Prostate gland (tissue), 2 donors: ENCODE data around the gene CCL13. TPM values are rescaled to one million over a fixed set of nuclear protein-coding genes. Genes with fewer than 3 reads are reported as not detected.

Experiments used
- DNase-seq: peaks from one replicate; pipeline ENCODE4 v3.0.0-alpha.2; 2019; ENCODE audit warnings: low spot score
- H3K27ac ChIP-seq, 2 donors: fragments of 200-600 bp; sonication (generic); 2 replicates each; pipeline ENCODE4 v1.5.1; 2017 to 2019
- H3K27me3 ChIP-seq: fragments of 200-600 bp; sonication (generic); replicated peaks from 2 replicates; pipeline ENCODE4 v1.5.1; 2019; ENCODE audit not compliant: insufficient read depth
- H3K36me3 ChIP-seq, 2 donors: fragments of 200-600 bp; sonication (generic); 1 replicate in 1 of 2; 2 replicates in 1 of 2; pipeline versions ENCODE4 v1.5.1 to v1.8.1; 2017 to 2019
- H3K4me1 ChIP-seq: fragments of 200-600 bp; sonication (generic); replicated peaks from 2 replicates; pipeline ENCODE4 v1.5.1; 2019
- H3K4me3 ChIP-seq, 2 donors: fragments of 200-600 bp; sonication (generic); 2 replicates each; pipeline ENCODE4 v1.5.1; 2017 to 2019
- H3K9me3 ChIP-seq: fragments of 200-600 bp; sonication (generic); 2 replicates; pipeline ENCODE4 v1.5.1; 2017
- CTCF ChIP-seq, 4 experiments: fragments of 200-600 bp in 2 of 4; fragments of 450-650 bp in 2 of 4; sonication (generic) in 2 of 4; IDR thresholded peaks; 1 replicate in 3 of 4; 2 replicates in 1 of 4; pipeline ENCODE4 v1.5.1; 2016 to 2019; ENCODE audit warnings: antibody characterized with exemption in 4 of 4, mild to moderate bottlenecking in 2 of 4, moderate library complexity in 2 of 4
- POLR2A ChIP-seq: fragments of 450-650 bp; IDR thresholded peaks from one replicate; pipeline ENCODE4 v1.6.1; 2016; ENCODE audit warnings: antibody characterized with exemption, mild to moderate bottlenecking
- POLR2AphosphoS5 ChIP-seq: sonication (generic); formaldehyde crosslinking; IDR thresholded peaks from one replicate; pipeline ENCODE4 v1.6.1; 2017; ENCODE audit warnings: antibody characterized with exemption
- WGBS: methylation state at CpG from one replicate; pipeline ENCODE4 v1.1.5; 2018; 5-methylcytosine and 5-hydroxymethylcytosine counted together
- intact Hi-C: fragments of 100-400 bp; cut with DNase I; formaldehyde crosslinking; loops from one replicate; pipeline ENCODE4 v1.14.2; 2022
- total RNA-seq, 2 donors: library from RNA; depleted of rRNA; stranded (reverse); fragments of >200 nt; gene quantifications; one replicate each; pipeline ENCODE4 v1.1.0, GENCODE V29; 2016

CCL13 gene
- total RNA-seq, 2 donors from 2014 or later = not detected

- Histone ChIP-seq H3K36me3 (no peaks in the 10 kb centered on the region), H3K27ac (no peak overlapping the region), H3K27me3 (no peaks in the 10 kb centered on the region), H3K4me1 (no peaks in the 10 kb centered on the region), H3K9me3 (no peaks in the 10 kb centered on the region), H3K4me3 (no peak overlapping the region)
- no peak for DNase-seq
- intact Hi-C loops = no loop called here
- no peak for TF ChIP-seq POLR2A
- TF ChIP-seq POLR2AphosphoS5 = no peak
- TF ChIP-seq CTCF (IDR thresholded peaks at IDR 0.05) = no peak
- WGBS = 85% methylated on average over 4 of the region's 4 CpGs
Measured at GRCh38 chr17:34390649-34391048, 34.4 kb downstream of the CCL13 start.

GRCh38 chr17:34391241-34391640 is 35.0 kb downstream of the CCL13 start:
- WGBS = 67% methylated on average over 2 of the region's 2 CpGs

GRCh38 chr17:34393401-34393800 is 37.1 kb downstream of the CCL13 start:
- no peak for DNase-seq
- Histone ChIP-seq H3K27ac (no peak overlapping the region), H3K27me3 (no peaks in the 10 kb centered on the region), H3K36me3 (no peaks in the 10 kb centered on the region), H3K4me1 (no peaks in the 10 kb centered on the region), H3K4me3 (no peak overlapping the region), H3K9me3 (no peaks in the 10 kb centered on the region)
- 66% methylated on average over 3 of the region's 3 CpGs for WGBS
- TF ChIP-seq POLR2A (no peak), CTCF (IDR thresholded peaks at IDR 0.05) (no peak), POLR2AphosphoS5 (no peak)
- intact Hi-C loops = no loop called here

More at GRCh38 chr17:34391241-34391640, 35.0 kb downstream of the CCL13 start:
- Histone ChIP-seq H3K27ac (no peak overlapping the region), H3K4me1 (no peaks in the 10 kb centered on the region), H3K4me3 (no peak overlapping the region), H3K36me3 (no peaks in the 10 kb centered on the region), H3K27me3 (no peaks in the 10 kb centered on the region), H3K9me3 (no peaks in the 10 kb centered on the region)
- intact Hi-C loops = no loop called here
- no peak for TF ChIP-seq POLR2AphosphoS5
- TF ChIP-seq POLR2A = no peak
- no peak for TF ChIP-seq CTCF (IDR thresholded peaks at IDR 0.05)
- no peak for DNase-seq

- H3K36me3 ChIP-seq = no peaks in the 10 kb centered on the region
- no peak overlapping the region for H3K4me3 ChIP-seq
- H3K9me3 ChIP-seq = no peaks in the 10 kb centered on the region
- no peak overlapping the region for H3K27ac ChIP-seq
- no peak for DNase-seq
- no peaks in the 10 kb centered on the region for H3K4me1 ChIP-seq
- H3K27me3 ChIP-seq = no peaks in the 10 kb centered on the region
- TF ChIP-seq POLR2AphosphoS5 (no peak), POLR2A (no peak), CTCF (IDR thresholded peaks at IDR 0.05) (no peak)
- intact Hi-C loops = no loop called here
Measured at GRCh38 chr17:34397265-34397664, 41.0 kb downstream of the CCL13 start.

- TF ChIP-seq CTCF (IDR thresholded peaks at IDR 0.05) (no peak), POLR2AphosphoS5 (no peak), POLR2A (no peak)
- Histone ChIP-seq H3K27me3 (no peaks in the 10 kb centered on the region), H3K4me1 (no peaks in the 10 kb centered on the region), H3K27ac (no peak overlapping the region), H3K9me3 (no peaks in the 10 kb centered on the region), H3K36me3 (no peaks in the 10 kb centered on the region), H3K4me3 (no peak overlapping the region)
- 62% methylated on average over 2 of the region's 2 CpGs for WGBS
- intact Hi-C loops = no loop called here
- DNase-seq = no peak
Measured at GRCh38 chr17:34398990-34399389, 42.7 kb downstream of the CCL13 start.
